H9 (cell line): ENCODE data around the gene CNNM3. TPM values are rescaled to one million over a fixed set of nuclear protein-coding genes. Genes with fewer than 3 reads are reported as not detected.

Experiments
- DNase-seq: peaks from one replicate; pipeline ENCODE4 v3.0.0-alpha.2; 2017
- H2AFZ ChIP-seq: one replicate; pipeline ENCODE4 v1.6.1; 2013; ENCODE audit warnings: mild to moderate bottlenecking, low read length, control low read depth, moderate library complexity
- H2AK5ac ChIP-seq: 2 replicates; pipeline ENCODE4 v1.6.1; 2013; ENCODE audit warnings: low read length, control low read depth, mixed read lengths; ENCODE audit not compliant: insufficient read length
- H2BK120ac ChIP-seq: one replicate; pipeline ENCODE4 v1.6.1; 2013; ENCODE audit warnings: low read depth, mild to moderate bottlenecking, low read length, control low read depth, inconsistent platforms; ENCODE audit not compliant: poor library complexity, severe bottlenecking
- H2BK12ac ChIP-seq: 2 replicates; pipeline ENCODE4 v1.6.1; 2013; ENCODE audit warnings: low read length, control low read depth, mixed read lengths, low read depth; ENCODE audit not compliant: insufficient read length
- H2BK15ac ChIP-seq: 2 replicates; pipeline ENCODE4 v1.6.1; 2013; ENCODE audit warnings: low read depth, low read length, control low read depth
- H2BK20ac ChIP-seq: one replicate; pipeline ENCODE4 v1.6.1; 2013; ENCODE audit warnings: low read depth, mild to moderate bottlenecking, low read length, control low read depth, inconsistent platforms; ENCODE audit not compliant: poor library complexity, severe bottlenecking
- H2BK5ac ChIP-seq: 2 replicates; pipeline ENCODE4 v1.6.1; 2013; ENCODE audit warnings: low read length, control low read depth, mixed read lengths; ENCODE audit not compliant: insufficient read length
- H3K14ac ChIP-seq: 2 replicates; pipeline ENCODE4 v1.6.1; 2013; ENCODE audit warnings: low read length, control low read depth; ENCODE audit not compliant: insufficient read depth
- H3K18ac ChIP-seq: 2 replicates; pipeline ENCODE4 v1.6.1; 2013; ENCODE audit warnings: low read depth, mild to moderate bottlenecking, mixed read lengths, low read length, control low read depth; ENCODE audit not compliant: insufficient read length
- H3K23ac ChIP-seq: 2 replicates; pipeline ENCODE4 v1.6.1; 2013; ENCODE audit warnings: low read length, control low read depth, mixed read lengths, low read depth; ENCODE audit not compliant: insufficient read length
- H3K23me2 ChIP-seq: 2 replicates; pipeline ENCODE4 v1.6.1; 2013; ENCODE audit warnings: low read depth, mild to moderate bottlenecking, mixed read lengths, low read length, control low read depth; ENCODE audit not compliant: insufficient read length, poor library complexity, severe bottlenecking
- H3K27ac ChIP-seq: 2 replicates; pipeline ENCODE4 v1.5.1; 2013; ENCODE audit warnings: low read length, control low read depth, mixed read lengths, low read depth; ENCODE audit not compliant: insufficient read length
- H3K27me3 ChIP-seq: 2 replicates; pipeline ENCODE4 v1.6.1; 2013; ENCODE audit warnings: low read length, control low read depth, inconsistent platforms; ENCODE audit not compliant: insufficient read depth
- H3K4ac ChIP-seq: 2 replicates; pipeline ENCODE4 v1.6.1; 2013; ENCODE audit warnings: low read depth, mild to moderate bottlenecking, control low read depth, inconsistent platforms, low read length, moderate library complexity
- H3K4me1 ChIP-seq: 2 replicates; pipeline ENCODE4 v1.6.1; 2013; ENCODE audit warnings: low read length, control low read depth, inconsistent platforms; ENCODE audit not compliant: insufficient read depth
- H3K4me2 ChIP-seq: 2 replicates; pipeline ENCODE4 v1.6.1; 2013; ENCODE audit warnings: low read length, control low read depth, mixed read lengths; ENCODE audit not compliant: insufficient read length, insufficient read depth
- H3K56ac ChIP-seq: 2 replicates; pipeline ENCODE4 v1.6.1; 2013; ENCODE audit warnings: low read depth, mild to moderate bottlenecking, mixed read lengths, low read length, control low read depth; ENCODE audit not compliant: insufficient read length
- H3K79me1 ChIP-seq: 2 replicates; pipeline ENCODE4 v1.6.1; 2013; ENCODE audit warnings: low read depth, mild to moderate bottlenecking, moderate library complexity, low read length, control low read depth, inconsistent platforms; ENCODE audit not compliant: insufficient read depth, poor library complexity, severe bottlenecking
- H3K79me2 ChIP-seq: 2 replicates; pipeline ENCODE4 v1.6.1; 2013; ENCODE audit warnings: low read length, control low read depth, inconsistent platforms; ENCODE audit not compliant: insufficient read depth
- H3K9ac ChIP-seq: 2 replicates; pipeline ENCODE4 v1.6.1; 2013; ENCODE audit warnings: low read length, control low read depth, mixed read lengths; ENCODE audit not compliant: insufficient read length; ENCODE audit errors: extremely low read depth
- H3K9me3 ChIP-seq: one replicate; pipeline ENCODE4 v1.6.1; 2013; ENCODE audit warnings: low read depth, low read length, inconsistent platforms; ENCODE audit not compliant: control insufficient read depth
- H3T11ph ChIP-seq: one replicate; pipeline ENCODE4 v1.6.1; 2013; ENCODE audit warnings: mild to moderate bottlenecking, low read length, control low read depth, inconsistent platforms
- H4K20me1 ChIP-seq: one replicate; pipeline ENCODE4 v1.6.1; 2013; ENCODE audit not compliant: control insufficient read depth, insufficient read length, insufficient read depth
- H4K5ac ChIP-seq: 2 replicates; pipeline ENCODE4 v1.6.1; 2013; ENCODE audit warnings: low read depth, mild to moderate bottlenecking, mixed read lengths, low read length, control low read depth; ENCODE audit not compliant: insufficient read length
- H4K8ac ChIP-seq: replicated peaks from 2 replicates; pipeline ENCODE4 v1.6.1; 2013; ENCODE audit warnings: low read length, control low read depth, mixed read lengths, low read depth; ENCODE audit not compliant: insufficient read length
- H4K91ac ChIP-seq: 2 replicates; pipeline ENCODE4 v1.6.1; 2013; ENCODE audit warnings: low read depth, mild to moderate bottlenecking, moderate library complexity, mixed read lengths, low read length, control low read depth; ENCODE audit not compliant: insufficient read length
- H3K27ac Mint-ChIP-seq, 3 experiments: 2 replicates in 2 of 3; 3 replicates in 1 of 3; pipeline ENCODE4 v1.8.0; 2020 to 2021; ENCODE audit warnings: mixed read lengths in 3 of 3, mild to moderate bottlenecking in 1 of 3, moderate library complexity in 1 of 3
- H3K27me3 Mint-ChIP-seq: 2 replicates; pipeline ENCODE4 v1.8.0; 2021; ENCODE audit warnings: low read depth, mild to moderate bottlenecking, moderate library complexity, mixed read lengths
- H3K36me3 Mint-ChIP-seq, 3 experiments: 2 replicates in 2 of 3; 3 replicates in 1 of 3; pipeline ENCODE4 v1.8.0; 2020 to 2021; ENCODE audit warnings: low read depth in 3 of 3, mixed read lengths in 3 of 3; ENCODE audit not compliant: insufficient read depth in 1 of 3
- H3K4me1 Mint-ChIP-seq, 2 experiments: 2 replicates each; pipeline ENCODE4 v1.8.0; 2020; ENCODE audit warnings: mixed read lengths in 2 of 2
- H3K4me3 Mint-ChIP-seq, 2 experiments: 2 replicates in 1 of 2; 3 replicates in 1 of 2; pipeline ENCODE4 v1.8.0; 2020 to 2021; ENCODE audit warnings: mild to moderate bottlenecking in 2 of 2, mixed read lengths in 2 of 2, moderate library complexity in 1 of 2
- H3K9me3 Mint-ChIP-seq, 2 experiments: 2 replicates in 1 of 2; 3 replicates in 1 of 2; pipeline ENCODE4 v1.8.0; 2020; ENCODE audit warnings: mild to moderate bottlenecking in 2 of 2, mixed read lengths in 2 of 2, moderate library complexity in 1 of 2
- CTCF ChIP-seq: fragments of 200-600 bp; sonication (generic); conservative IDR thresholded peaks from 3 replicates; pipeline ENCODE4 v1.8.0; 2021; ENCODE audit warnings: antibody characterized with exemption, mild to moderate bottlenecking
- WGBS: extraction: QIAGEN DNeasy Blood & Tissue Kit; methylation state at CpG from one replicate; pipeline ENCODE4 v1.1.7; 2013; ENCODE audit warnings: missing lambda C conversion rate, low lambda C conversion rate, mixed read lengths; ENCODE audit not compliant: insufficient read length; ENCODE audit errors: extremely low coverage; 5-methylcytosine and 5-hydroxymethylcytosine counted together
- total RNA-seq: library from RNA; stranded (reverse); gene quantifications from 2 replicates; pipeline ENCODE4 v1.2.1, GENCODE V29; 2021

Gene CNNM3
- total RNA-seq, 1 experiment from 2014 or later = 25.0 TPM

- Histone ChIP-seq H3T11ph (no peak overlapping the region), H2BK20ac (no peak overlapping the region), H4K20me1 (peaks cover 2% of the 10 kb centered on the region), H4K91ac (no peak overlapping the region), H3K79me1 (no peaks in the 10 kb centered on the region), H2BK12ac (no peak overlapping the region), H3K14ac (no peak overlapping the region; the same call in 1 of the 2 replicates), H3K4me1 (no peaks in the 10 kb centered on the region; the same call in 1 of the 2 replicates), H3K4ac (no peak overlapping the region), H3K18ac (no peak overlapping the region), H2BK120ac (no peak overlapping the region), H2BK15ac (no peak overlapping the region), H2BK5ac (no peak overlapping the region), H3K79me2 (peaks cover 2% of the 10 kb centered on the region; the same call in 1 of the 2 replicates), H4K8ac (no peak overlapping the region), H3K4me2 (peak overlapping the region; percentile 55), H2AK5ac (no peak overlapping the region), H3K9ac (peak overlapping the region; percentile 3), H3K56ac (no peak overlapping the region), H2AFZ (no peak overlapping the region), H3K9me3 (no peaks in the 10 kb centered on the region), H3K27me3 (no peaks in the 10 kb centered on the region), H3K27ac (no peak overlapping the region), H3K23ac (no peak overlapping the region), H3K23me2 (peaks cover 6% of the 10 kb centered on the region), H4K5ac (no peak overlapping the region)
- H3K4me3 Mint-ChIP-seq = peak overlapping the region; percentile 78 to 89
- no peaks in the 10 kb centered on the region for H3K9me3 Mint-ChIP-seq
- peak overlapping the region in 2 of 3 experiments; percentile 2 to 67; a peak in 2 of 7 replicates for H3K27ac Mint-ChIP-seq
- peaks cover 18 to 49% (median 40%) of the 10 kb centered on the region in 3 experiments for H3K36me3 Mint-ChIP-seq
- TF ChIP-seq CTCF = no peak
- H3K27me3 Mint-ChIP-seq = no peaks in the 10 kb centered on the region; the same call in 1 of the 2 replicates
- peak; percentile 58 for DNase-seq
- no CpG with 5 or more reads among the region's 27 CpGs for WGBS
- peaks cover 22 to 24% of the 10 kb centered on the region in 2 experiments for H3K4me1 Mint-ChIP-seq
Observed at GRCh38 chr2:96856776-96857666, 41.0 kb downstream of the CNNM3 start.
